Measurements from ENCODE around the gene ZSCAN22.
"Not testable (repeated sequence)": the region's sequence is repeated elsewhere in the genome, so short reads cannot be mapped to it uniquely, and the experiment has no call there.

The ZSCAN22 gene

GRCh38 chr19:58318297-58318696 is 8.5 kb upstream of the ZSCAN22 start:
- no peak for DNase-seq

GRCh38 chr19:58319241-58319640 is 7.6 kb upstream of the ZSCAN22 start:
- DNase-seq, result no peak

- DNase-seq, result no peak
Measured at GRCh38 chr19:58325311-58326022, 1.3 kb upstream of the ZSCAN22 start.

GRCh38 chr19:58326501-58326913 is 287 bp upstream of the ZSCAN22 start:
- DNase-seq, result no peak

- no peak for DNase-seq
Measured at GRCh38 chr19:58328999-58329398, 2.2 kb downstream of the ZSCAN22 start.

GRCh38 chr19:58330458-58330857 is 3.7 kb downstream of the ZSCAN22 start:
- no peak for DNase-seq

- no peak for DNase-seq
Measured at GRCh38 chr19:58332697-58333096, 5.9 kb downstream of the ZSCAN22 start.

GRCh38 chr19:58334691-58335249 is 8.0 kb downstream of the ZSCAN22 start:
- no peak for DNase-seq

GRCh38 chr19:58335630-58336029 is 8.8 kb downstream of the ZSCAN22 start:
- DNase-seq, result no peak

- DNase-seq, result no peak
Measured at GRCh38 chr19:58336216-58336615, 9.4 kb downstream of the ZSCAN22 start.

- DNase-seq, result no peak
Measured at GRCh38 chr19:58336820-58337219, 10.0 kb downstream of the ZSCAN22 start.

- no peak for DNase-seq
Measured at GRCh38 chr19:58338336-58338735, 11.5 kb downstream of the ZSCAN22 start.

- DNase-seq, result no peak
Measured at GRCh38 chr19:58338825-58339558, 12.2 kb downstream of the ZSCAN22 start.

GRCh38 chr19:58345558-58345957 is 18.8 kb downstream of the ZSCAN22 start:
- no peak for DNase-seq

- peak; percentile 22 for DNase-seq
Measured at GRCh38 chr19:58346961-58347929, 20.5 kb downstream of the ZSCAN22 start.

- DNase-seq, result not testable (repeated sequence)
Measured at GRCh38 chr19:58348080-58348479, 21.3 kb downstream of the ZSCAN22 start.

GRCh38 chr19:58349590-58349989 is 22.8 kb downstream of the ZSCAN22 start:
- no peak for DNase-seq

- DNase-seq, result no peak
Measured at GRCh38 chr19:58350001-58350861, 23.4 kb downstream of the ZSCAN22 start.

- DNase-seq, result no peak
Measured at GRCh38 chr19:58350871-58351557, 24.2 kb downstream of the ZSCAN22 start.

- DNase-seq, result no peak
Measured at GRCh38 chr19:58351558-58351878, 24.7 kb downstream of the ZSCAN22 start.

- no peak for DNase-seq
Measured at GRCh38 chr19:58351990-58352755, 25.4 kb downstream of the ZSCAN22 start.

Data from amniotic stem cell (primary cell).